ENCODE data around the gene CDH22. TPM values are rescaled to one million over a fixed set of nuclear protein-coding genes. Genes with fewer than 3 reads are reported as not detected.

Gene CDH22
- total RNA-seq, 1 donor from 2014 or later: not detected

- H3K4me1 ChIP-seq: no peaks in the 10 kb centered on the region
- H3K4me3 ChIP-seq: no peak overlapping the region
- intact Hi-C loops (cut with DNase I): no loop called here
- H3K9me3 ChIP-seq: no peaks in the 10 kb centered on the region
- peak; percentile 14 to 71 for DNase-seq (ENCODE audit: low spot score in 2 of 2)
- H3K36me3 ChIP-seq: no peaks in the 10 kb centered on the region
- no peak overlapping the region for H3K27ac ChIP-seq
- peaks cover 4% of the 10 kb centered on the region for H3K27me3 ChIP-seq
- TF ChIP-seq, protein P1, sequence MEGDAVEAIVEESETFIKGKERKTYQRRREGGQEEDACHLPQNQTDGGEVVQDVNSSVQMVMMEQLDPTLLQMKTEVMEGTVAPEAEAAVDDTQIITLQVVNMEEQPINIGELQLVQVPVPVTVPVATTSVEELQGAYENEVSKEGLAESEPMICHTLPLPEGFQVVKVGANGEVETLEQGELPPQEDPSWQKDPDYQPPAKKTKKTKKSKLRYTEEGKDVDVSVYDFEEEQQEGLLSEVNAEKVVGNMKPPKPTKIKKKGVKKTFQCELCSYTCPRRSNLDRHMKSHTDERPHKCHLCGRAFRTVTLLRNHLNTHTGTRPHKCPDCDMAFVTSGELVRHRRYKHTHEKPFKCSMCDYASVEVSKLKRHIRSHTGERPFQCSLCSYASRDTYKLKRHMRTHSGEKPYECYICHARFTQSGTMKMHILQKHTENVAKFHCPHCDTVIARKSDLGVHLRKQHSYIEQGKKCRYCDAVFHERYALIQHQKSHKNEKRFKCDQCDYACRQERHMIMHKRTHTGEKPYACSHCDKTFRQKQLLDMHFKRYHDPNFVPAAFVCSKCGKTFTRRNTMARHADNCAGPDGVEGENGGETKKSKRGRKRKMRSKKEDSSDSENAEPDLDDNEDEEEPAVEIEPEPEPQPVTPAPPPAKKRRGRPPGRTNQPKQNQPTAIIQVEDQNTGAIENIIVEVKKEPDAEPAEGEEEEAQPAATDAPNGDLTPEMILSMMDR (IDR thresholded peaks at IDR 0.05): no peak
Observed at GRCh38 chr20:46206025-46206424, 102.3 kb downstream of the CDH22 start.

- Histone ChIP-seq H3K9me3 (no peaks in the 10 kb centered on the region), H3K4me1 (no peaks in the 10 kb centered on the region), H3K4me3 (no peak overlapping the region), H3K27ac (no peak overlapping the region), H3K36me3 (no peaks in the 10 kb centered on the region), H3K27me3 (peaks cover 4% of the 10 kb centered on the region)
- DNase-seq (ENCODE audit: low spot score in 2 of 2): no peak
- TF ChIP-seq, protein P1 (IDR thresholded peaks at IDR 0.05): no peak
- intact Hi-C loops (cut with DNase I): no loop called here
Observed at GRCh38 chr20:46205349-46205748, 102.9 kb downstream of the CDH22 start.

DNA sequence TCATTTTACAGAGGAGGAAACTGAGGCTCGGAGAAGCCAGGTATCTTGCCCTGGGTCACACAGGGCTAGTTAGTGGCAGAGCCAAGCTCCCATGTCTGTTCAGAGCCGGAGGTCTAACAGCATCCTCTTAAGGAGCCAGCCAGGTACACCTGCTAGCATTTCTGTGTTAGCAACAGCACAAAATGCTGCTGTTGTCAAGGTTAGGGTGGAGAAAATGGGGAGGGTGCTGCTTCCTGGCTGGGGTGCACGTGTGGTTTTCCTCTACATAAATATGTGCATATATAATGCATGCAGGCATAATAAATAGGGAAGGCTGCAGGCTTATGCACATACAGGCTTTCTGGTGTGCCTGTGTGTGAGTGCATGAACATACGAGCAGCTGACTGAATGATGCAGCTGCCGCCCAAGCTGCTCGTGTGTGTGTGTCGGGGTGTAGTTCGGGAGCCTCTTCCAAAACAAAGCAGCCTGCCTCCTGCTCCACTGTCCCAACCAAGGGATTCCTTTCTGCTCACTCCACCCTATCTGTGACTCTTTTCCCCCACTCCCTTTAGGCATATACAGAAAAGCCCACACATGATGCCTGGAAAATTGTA lies 103.6 kb downstream of the CDH22 start:
- TF ChIP-seq, protein P1 (IDR thresholded peaks at IDR 0.05): no peak
- no peaks in the 10 kb centered on the region for H3K4me1 ChIP-seq
- no peak overlapping the region for H3K4me3 ChIP-seq
- H3K9me3 ChIP-seq: no peaks in the 10 kb centered on the region
- DNase-seq (ENCODE audit: low spot score in 2 of 2): no peak
- intact Hi-C loops (cut with DNase I): no loop called here
- no peaks in the 10 kb centered on the region for H3K27me3 ChIP-seq
- H3K27ac ChIP-seq: no peak overlapping the region
- no peaks in the 10 kb centered on the region for H3K36me3 ChIP-seq

GRCh38 chr20:46203510-46203837 lies 104.8 kb downstream of the CDH22 start:
- H3K36me3 ChIP-seq: no peaks in the 10 kb centered on the region
- no peak overlapping the region for H3K4me3 ChIP-seq
- DNase-seq (ENCODE audit: low spot score in 2 of 2): no peak
- H3K27me3 ChIP-seq: no peaks in the 10 kb centered on the region
- TF ChIP-seq, protein P1 (IDR thresholded peaks at IDR 0.05): no peak
- no peak overlapping the region for H3K27ac ChIP-seq
- intact Hi-C loops (cut with DNase I): no loop called here
- no peaks in the 10 kb centered on the region for H3K4me1 ChIP-seq
- H3K9me3 ChIP-seq: no peaks in the 10 kb centered on the region

DNA sequence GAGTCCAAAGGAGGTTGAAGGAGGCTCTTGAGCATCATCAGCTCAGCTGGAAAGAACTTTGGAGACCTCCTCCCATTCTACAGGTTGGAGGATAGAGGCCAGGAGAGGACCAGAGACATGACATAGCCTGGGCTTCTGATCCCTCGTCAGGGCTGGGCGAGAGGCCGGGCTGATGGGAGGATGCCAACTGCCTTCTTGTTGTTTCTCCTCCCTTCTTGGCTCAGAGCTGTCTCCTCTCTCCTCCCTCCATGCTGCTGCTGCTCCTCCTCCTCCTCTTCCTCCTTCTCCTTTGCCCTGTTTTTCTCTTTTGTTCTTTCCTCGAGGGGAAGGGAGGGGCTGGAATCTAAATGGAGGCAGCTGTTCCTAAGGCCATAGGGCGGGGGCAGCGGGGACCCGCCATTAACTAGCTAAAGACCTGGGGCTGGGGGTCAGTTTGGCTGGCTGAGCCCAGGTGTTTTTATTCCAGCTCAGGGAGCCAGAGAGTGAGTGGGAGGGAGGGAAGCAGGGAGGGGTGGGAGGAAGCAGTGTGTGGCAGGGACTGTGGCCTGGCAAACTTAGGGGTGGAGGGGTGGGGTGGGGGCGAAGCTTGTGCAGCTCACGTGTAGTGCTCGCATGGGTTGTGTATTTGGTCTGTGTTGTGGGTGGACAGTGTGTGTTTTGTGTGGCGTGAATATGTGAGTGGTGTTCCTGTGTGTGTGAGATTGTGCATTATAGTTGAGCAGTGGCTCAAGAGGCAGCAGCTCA lies 105.4 kb downstream of the CDH22 start:
- no peak for DNase-seq (ENCODE audit: low spot score in 2 of 2)
- Histone ChIP-seq H3K9me3 (no peaks in the 10 kb centered on the region), H3K27me3 (no peaks in the 10 kb centered on the region), H3K4me3 (no peak overlapping the region), H3K4me1 (no peaks in the 10 kb centered on the region), H3K27ac (no peak overlapping the region), H3K36me3 (no peaks in the 10 kb centered on the region)
- intact Hi-C loops (cut with DNase I): no loop called here
- TF ChIP-seq, protein P1 (IDR thresholded peaks at IDR 0.05): no peak

All from ascending aorta (tissue), 2 donors.